Panc1 (cell line): ENCODE data around the gene RNASEH1. TPM values are rescaled to one million over a fixed set of nuclear protein-coding genes. Genes with fewer than 3 reads are reported as not detected.
A peak's percentile ranks its signal among the peaks of the same experiment; 100 is the strongest.

Experiments
- ATAC-seq: fragments of 200-7000 bp; cut with Tn5 transposase; 2 replicates; pipeline ENCODE4 v1.9.1; 2020; ENCODE audit warnings: mild to moderate bottlenecking, moderate library complexity
- BruUV-seq: library from RNA; stranded (reverse); fragments of 400-500 nt; replicated peaks from 2 replicates; lab custom pipeline; 2021; lab: Mats Ljungman, UMichigan
- CTCF ChIA-PET: fragments of 300-600 bp; sonication (Branson Sonifier 250); formaldehyde crosslinking; loops from one replicate; lab custom pipeline; 2022; ENCODE audit warnings: antibody characterized with exemption; lab: Charles Lee
- POLR2A ChIA-PET: fragments of 300-600 bp; sonication (Branson Sonifier 250); formaldehyde crosslinking; loops from one replicate; lab custom pipeline; 2022; ENCODE audit warnings: antibody characterized with exemption; lab: Charles Lee
- DNase-seq: peaks from one replicate; pipeline ENCODE4 v3.0.0-alpha.2; 2010; ENCODE audit warnings: low read depth, low spot score
- H3K27ac ChIP-seq: 2 replicates; pipeline ENCODE4 v1.5.1; 2011; ENCODE audit warnings: mild to moderate bottlenecking, low read length, inconsistent platforms
- H3K27me3 ChIP-seq: fragments of 200-500 bp; sonication (Bioruptor generic); 2 replicates; pipeline ENCODE4 v1.6.0; 2014; ENCODE audit warnings: low read length, inconsistent platforms; ENCODE audit not compliant: control insufficient read depth, insufficient read depth
- H3K36me3 ChIP-seq: fragments of 200-500 bp; sonication (Bioruptor generic); 2 replicates; pipeline ENCODE4 v1.5.1; 2014; ENCODE audit warnings: inconsistent platforms, mild to moderate bottlenecking, low read length, moderate library complexity; ENCODE audit not compliant: control insufficient read depth, insufficient read depth
- H3K4me1 ChIP-seq: 2 replicates; pipeline ENCODE4 v1.5.1; 2011; ENCODE audit warnings: inconsistent platforms, mild to moderate bottlenecking, low read length, moderate library complexity; ENCODE audit not compliant: control insufficient read depth, insufficient read depth
- H3K4me3 ChIP-seq, 2 experiments: 2 replicates each; pipeline ENCODE4 v1.5.1; 2011 to 2012; ENCODE audit warnings: low read depth in 2 of 2, low read length in 2 of 2, mild to moderate bottlenecking in 2 of 2, inconsistent platforms in 1 of 2, moderate library complexity in 1 of 2
- H3K9me3 ChIP-seq: fragments of 200-500 bp; sonication (Bioruptor generic); 2 replicates; pipeline ENCODE4 v1.5.1; 2014; ENCODE audit warnings: low read depth, mild to moderate bottlenecking, inconsistent platforms, low read length, moderate library complexity; ENCODE audit not compliant: control insufficient read depth, insufficient read depth
- POLR2AphosphoS5 ChIP-seq: IDR thresholded peaks from 2 replicates; pipeline ENCODE4 v1.6.1; 2012; ENCODE audit warnings: mild to moderate bottlenecking, low read depth, low read length, moderate library complexity
- SIN3A ChIP-seq: IDR thresholded peaks from 2 replicates; pipeline ENCODE4 v1.6.1; 2012; ENCODE audit warnings: low read depth, mild to moderate bottlenecking, low read length, moderate library complexity, borderline replicate concordance; ENCODE audit not compliant: insufficient read depth
- TCF7L2 ChIP-seq: IDR thresholded peaks from 2 replicates; pipeline ENCODE4 v1.6.1; 2011; ENCODE audit warnings: mild to moderate bottlenecking, low read depth, low read length, inconsistent platforms
- in situ Hi-C: cut with HindIII; loops from 2 replicates; pipeline ENCODE4 v1.10.0; 2016; ENCODE audit warnings: low sequenced_read_pairs, low pct_unique_long_range_greater_than_20kb
- intact Hi-C: fragments of 100-400 bp; cut with micrococcal nuclease; formaldehyde crosslinking; loops from one replicate; pipeline ENCODE4 v1.10.0; 2022; ENCODE audit not compliant: unreplicated experiment
- total RNA-seq: library from RNA; stranded (reverse); gene quantifications from one replicate; pipeline ENCODE4 v1.2.1, GENCODE V29; 2021; ENCODE audit not compliant: unreplicated experiment
- TF ChIP-seq, protein P1 (sequence below), 2 experiments: IDR thresholded peaks; 2 replicates each; pipeline ENCODE4 v1.6.1; 2011 to 2012; ENCODE audit warnings: low read depth in 2 of 2, control low read depth in 1 of 2, low read length in 1 of 2, mild to moderate bottlenecking in 1 of 2, moderate library complexity in 1 of 2; ENCODE audit not compliant: insufficient read depth in 1 of 2
- TF ChIP-seq, protein P2 (sequence below): fragments of 450-650 bp; IDR thresholded peaks from 2 replicates; pipeline ENCODE4 v1.5.1; 2017; ENCODE audit warnings: mild to moderate bottlenecking

RNASEH1 gene
- total RNA-seq, 1 experiment from 2014 or later, result 43.7 TPM

GRCh38 chr2:3522961-3523421 lies 35.1 kb downstream of the RNASEH1 start:
- Histone ChIP-seq H3K36me3 (no peaks in the 10 kb centered on the region; the same call in 1 of the 2 replicates), H3K27ac (no peak overlapping the region), H3K4me3 (no peak overlapping the region), H3K9me3 (no peaks in the 10 kb centered on the region), H3K27me3 (no peaks in the 10 kb centered on the region), H3K4me1 (peaks cover 8% of the 10 kb centered on the region)
- POLR2A ChIA-PET, result no interaction called here
- TF ChIP-seq, protein P1, sequence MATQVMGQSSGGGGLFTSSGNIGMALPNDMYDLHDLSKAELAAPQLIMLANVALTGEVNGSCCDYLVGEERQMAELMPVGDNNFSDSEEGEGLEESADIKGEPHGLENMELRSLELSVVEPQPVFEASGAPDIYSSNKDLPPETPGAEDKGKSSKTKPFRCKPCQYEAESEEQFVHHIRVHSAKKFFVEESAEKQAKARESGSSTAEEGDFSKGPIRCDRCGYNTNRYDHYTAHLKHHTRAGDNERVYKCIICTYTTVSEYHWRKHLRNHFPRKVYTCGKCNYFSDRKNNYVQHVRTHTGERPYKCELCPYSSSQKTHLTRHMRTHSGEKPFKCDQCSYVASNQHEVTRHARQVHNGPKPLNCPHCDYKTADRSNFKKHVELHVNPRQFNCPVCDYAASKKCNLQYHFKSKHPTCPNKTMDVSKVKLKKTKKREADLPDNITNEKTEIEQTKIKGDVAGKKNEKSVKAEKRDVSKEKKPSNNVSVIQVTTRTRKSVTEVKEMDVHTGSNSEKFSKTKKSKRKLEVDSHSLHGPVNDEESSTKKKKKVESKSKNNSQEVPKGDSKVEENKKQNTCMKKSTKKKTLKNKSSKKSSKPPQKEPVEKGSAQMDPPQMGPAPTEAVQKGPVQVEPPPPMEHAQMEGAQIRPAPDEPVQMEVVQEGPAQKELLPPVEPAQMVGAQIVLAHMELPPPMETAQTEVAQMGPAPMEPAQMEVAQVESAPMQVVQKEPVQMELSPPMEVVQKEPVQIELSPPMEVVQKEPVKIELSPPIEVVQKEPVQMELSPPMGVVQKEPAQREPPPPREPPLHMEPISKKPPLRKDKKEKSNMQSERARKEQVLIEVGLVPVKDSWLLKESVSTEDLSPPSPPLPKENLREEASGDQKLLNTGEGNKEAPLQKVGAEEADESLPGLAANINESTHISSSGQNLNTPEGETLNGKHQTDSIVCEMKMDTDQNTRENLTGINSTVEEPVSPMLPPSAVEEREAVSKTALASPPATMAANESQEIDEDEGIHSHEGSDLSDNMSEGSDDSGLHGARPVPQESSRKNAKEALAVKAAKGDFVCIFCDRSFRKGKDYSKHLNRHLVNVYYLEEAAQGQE (IDR thresholded peaks at IDR 0.05; ENCODE audit: insufficient read depth in 1 of 2, low read depth in 2 of 2, low read length in 1 of 2), result no peak
- TF ChIP-seq, protein P2, sequence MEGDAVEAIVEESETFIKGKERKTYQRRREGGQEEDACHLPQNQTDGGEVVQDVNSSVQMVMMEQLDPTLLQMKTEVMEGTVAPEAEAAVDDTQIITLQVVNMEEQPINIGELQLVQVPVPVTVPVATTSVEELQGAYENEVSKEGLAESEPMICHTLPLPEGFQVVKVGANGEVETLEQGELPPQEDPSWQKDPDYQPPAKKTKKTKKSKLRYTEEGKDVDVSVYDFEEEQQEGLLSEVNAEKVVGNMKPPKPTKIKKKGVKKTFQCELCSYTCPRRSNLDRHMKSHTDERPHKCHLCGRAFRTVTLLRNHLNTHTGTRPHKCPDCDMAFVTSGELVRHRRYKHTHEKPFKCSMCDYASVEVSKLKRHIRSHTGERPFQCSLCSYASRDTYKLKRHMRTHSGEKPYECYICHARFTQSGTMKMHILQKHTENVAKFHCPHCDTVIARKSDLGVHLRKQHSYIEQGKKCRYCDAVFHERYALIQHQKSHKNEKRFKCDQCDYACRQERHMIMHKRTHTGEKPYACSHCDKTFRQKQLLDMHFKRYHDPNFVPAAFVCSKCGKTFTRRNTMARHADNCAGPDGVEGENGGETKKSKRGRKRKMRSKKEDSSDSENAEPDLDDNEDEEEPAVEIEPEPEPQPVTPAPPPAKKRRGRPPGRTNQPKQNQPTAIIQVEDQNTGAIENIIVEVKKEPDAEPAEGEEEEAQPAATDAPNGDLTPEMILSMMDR, result no peak
- no peak for TF ChIP-seq SIN3A
- TF ChIP-seq TCF7L2, result no peak
- no peak for TF ChIP-seq POLR2AphosphoS5
- in situ Hi-C loops, result no loop called here
- ATAC-seq, result no peak
- intact Hi-C loops, result no loop called here
- no peak for DNase-seq
- CTCF ChIA-PET, result no interaction called here
- BruUV-seq, result no TSS peak

DNA sequence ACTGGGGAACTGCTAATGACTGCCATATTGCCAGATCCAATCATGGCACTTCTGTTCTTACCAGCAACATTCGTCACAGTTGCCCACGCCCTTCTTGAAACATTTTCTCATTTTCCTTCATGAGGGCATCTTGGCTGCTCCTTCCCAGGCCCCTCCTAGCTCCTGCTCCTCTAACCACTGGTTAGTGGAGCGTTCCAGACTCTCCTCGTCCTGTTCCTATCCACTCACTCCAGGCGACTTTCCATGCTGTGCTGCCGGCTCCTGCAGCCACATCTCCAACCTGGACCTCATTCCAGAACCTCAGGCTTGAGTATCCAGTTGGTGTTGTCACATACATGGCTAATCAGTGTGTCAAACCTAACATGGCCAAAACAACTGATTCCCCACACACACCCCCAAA lies 37.5 kb downstream of the RNASEH1 start:
- H3K4me3 ChIP-seq, result peak overlapping the region in 1 of 2 experiments; percentile 89; a peak in 2 of 4 replicates
- TF ChIP-seq POLR2AphosphoS5 (no peak), SIN3A (no peak), TCF7L2 (no peak)
- TF ChIP-seq, protein P1 (IDR thresholded peaks at IDR 0.05; ENCODE audit: insufficient read depth in 1 of 2, low read depth in 2 of 2, low read length in 1 of 2), result no peak
- in situ Hi-C loops (no loop called here), intact Hi-C loops (no loop called here)
- no peak overlapping the region for H3K27ac ChIP-seq
- H3K36me3 ChIP-seq, result no peaks in the 10 kb centered on the region; the same call in 1 of the 2 replicates
- DNase-seq, result no peak
- no TSS peak for BruUV-seq
- ATAC-seq, result no peak
- H3K4me1 ChIP-seq, result peaks cover 12% of the 10 kb centered on the region
- no peaks in the 10 kb centered on the region for H3K9me3 ChIP-seq
- CTCF ChIA-PET, result no interaction called here
- POLR2A ChIA-PET, result interaction anchor here (0.7 kb wide), 1 partner anchor 155 kb away, joined by 3 read pairs; no protein-coding TSS in a partner anchor
- no peaks in the 10 kb centered on the region for H3K27me3 ChIP-seq
